Measurements from ENCODE around the gene ADARB2.

ADARB2 gene

GRCh38 chr10:1515780-1516491 lies 221.4 kb downstream of the ADARB2 start:
- FAIRE-seq: no peak

DNA sequence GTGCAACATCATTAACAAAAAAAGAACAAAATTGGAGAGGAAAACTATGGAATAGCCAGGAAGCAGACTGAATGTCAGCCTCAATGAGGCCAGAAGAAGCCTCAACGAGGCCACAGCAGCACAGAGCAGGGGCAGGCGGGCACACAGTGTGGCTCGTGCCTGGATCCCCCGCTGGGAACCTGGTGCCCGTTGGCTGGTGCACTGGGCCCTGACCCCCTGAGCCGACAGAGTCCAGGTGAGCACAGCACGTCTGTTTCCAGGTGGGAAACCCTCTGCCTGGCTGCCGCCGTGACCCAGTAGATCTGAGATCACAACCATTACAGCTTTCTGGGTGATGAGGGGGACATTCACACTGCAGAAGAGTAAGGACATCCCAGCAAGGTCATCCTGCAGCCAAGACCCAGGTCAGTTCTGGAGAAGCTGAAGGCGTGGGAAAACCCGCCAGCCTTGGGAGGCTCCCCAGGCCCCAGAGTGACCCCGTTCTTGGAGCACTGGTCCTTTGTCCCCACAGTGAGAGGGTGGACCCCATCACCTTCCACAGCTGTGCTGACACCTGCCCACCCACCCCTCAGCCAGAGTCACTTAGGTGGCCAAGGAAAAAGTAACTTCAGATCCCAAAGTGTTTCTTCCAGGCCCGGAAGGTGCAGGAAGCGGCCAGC lies 222.1 kb downstream of the ADARB2 start:
- no peak for FAIRE-seq

DNA sequence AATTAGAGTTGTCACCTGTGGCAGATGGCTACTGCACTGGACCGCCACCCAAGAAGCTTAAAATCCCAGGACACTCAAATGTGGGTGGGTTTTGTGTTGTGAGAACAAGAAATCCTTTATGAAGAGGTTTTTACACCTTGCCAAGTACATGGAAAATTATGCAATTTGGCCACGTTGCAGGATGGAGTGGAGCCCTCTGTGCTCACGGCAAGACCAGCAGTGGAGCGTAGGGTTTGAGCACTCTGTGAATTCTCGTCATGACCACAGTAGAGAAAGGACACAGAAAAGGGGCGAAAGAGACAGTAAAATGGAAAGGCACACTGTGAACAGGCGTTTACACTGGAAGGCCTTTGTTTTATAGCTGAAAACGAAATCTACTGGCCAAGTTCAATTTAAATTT lies 222.6 kb downstream of the ADARB2 start:
- no peak for FAIRE-seq

GRCh38 chr10:1513221-1513620 lies 224.1 kb downstream of the ADARB2 start:
- FAIRE-seq: no peak

- FAIRE-seq: no peak
Measured at GRCh38 chr10:1509011-1509530, 228.3 kb downstream of the ADARB2 start.

DNA sequence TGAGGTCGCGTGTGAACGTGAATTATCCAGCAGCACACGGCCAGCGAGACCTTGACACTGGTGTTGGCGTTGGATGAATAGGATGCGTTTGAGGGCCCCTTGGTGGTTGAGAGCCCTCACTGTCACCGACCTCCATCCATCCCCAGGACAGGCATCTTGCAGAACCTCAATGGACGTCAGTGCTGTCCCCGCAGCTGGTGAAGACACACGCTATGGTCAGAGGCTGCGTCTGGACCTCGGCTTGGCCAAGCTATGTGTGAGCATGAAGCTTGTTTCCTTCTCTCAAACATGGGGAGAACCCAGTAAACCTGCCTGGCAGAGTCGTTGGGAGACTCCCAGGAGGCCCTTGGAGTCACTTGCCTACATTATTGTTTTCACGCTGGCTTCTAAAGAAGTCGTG lies 229.2 kb downstream of the ADARB2 start:
- no peak for FAIRE-seq

GRCh38 chr10:1507436-1507835 lies 229.9 kb downstream of the ADARB2 start:
- no peak for FAIRE-seq

GRCh38 chr10:1504940-1505339 lies 232.4 kb downstream of the ADARB2 start:
- no peak for FAIRE-seq

DNA sequence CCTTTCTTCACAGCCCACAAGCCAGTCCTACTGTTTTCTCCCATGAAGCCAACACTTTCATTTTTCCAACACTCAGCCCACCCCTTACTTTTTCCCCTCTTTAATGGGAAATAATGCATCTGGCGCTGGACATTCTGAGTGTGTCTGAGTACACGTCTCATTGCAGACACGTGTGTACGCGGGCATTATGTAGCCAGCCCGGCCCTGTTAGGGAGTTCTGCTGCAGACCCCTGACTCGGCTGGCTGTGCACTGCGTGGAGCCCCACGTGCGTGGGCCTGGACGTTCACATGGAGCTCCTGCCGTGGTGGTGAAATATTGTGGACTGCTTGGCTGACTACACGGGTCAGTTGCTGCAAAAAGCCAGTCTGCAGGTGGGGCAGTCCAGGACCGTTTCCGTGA lies 233.0 kb downstream of the ADARB2 start:
- no peak for FAIRE-seq

DNA sequence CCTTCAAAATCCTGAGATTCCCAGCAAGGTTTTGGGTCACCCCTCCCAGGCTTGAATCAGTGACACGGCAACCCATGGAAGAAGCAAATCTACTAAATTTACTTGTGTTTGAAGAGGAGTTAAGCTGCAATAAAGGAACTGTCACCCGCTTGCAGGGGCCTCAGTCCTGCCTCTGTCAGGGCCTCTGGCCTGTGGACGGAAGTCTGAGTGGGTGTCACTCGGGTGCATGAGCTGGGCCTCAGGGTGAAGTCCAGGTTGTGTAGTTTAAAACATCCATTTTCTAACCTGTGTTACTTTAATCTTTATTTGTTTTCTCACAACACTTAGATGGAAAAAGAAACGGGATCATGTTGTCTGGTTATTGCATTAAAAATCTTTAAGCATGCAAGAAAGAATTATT lies 234.9 kb downstream of the ADARB2 start:
- FAIRE-seq: no peak

DNA sequence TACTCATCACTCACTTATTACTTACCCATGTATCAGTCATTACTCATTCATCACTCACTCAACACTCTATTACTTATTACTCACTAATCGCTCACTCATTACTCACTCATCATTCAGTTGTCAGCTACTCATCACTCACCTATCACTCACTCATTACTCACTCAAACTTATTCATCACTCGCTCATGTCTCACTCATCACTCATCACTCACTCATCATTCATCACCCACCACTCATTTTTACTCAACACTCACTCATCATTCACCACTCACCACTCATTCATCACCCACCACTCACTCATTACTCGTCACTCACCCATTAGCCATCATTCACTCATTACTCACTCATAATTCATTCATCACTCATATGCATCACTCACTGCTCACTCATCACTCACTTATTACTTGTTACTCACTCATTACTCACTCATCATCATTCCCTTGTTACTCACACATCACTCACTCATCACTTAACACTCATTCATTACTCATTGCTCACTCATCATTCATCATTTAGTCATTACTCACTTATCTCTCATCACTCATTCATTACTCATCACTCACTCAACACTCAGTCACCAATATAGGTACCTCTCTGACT lies 237.9 kb downstream of the ADARB2 start:
- no peak for FAIRE-seq

DNA sequence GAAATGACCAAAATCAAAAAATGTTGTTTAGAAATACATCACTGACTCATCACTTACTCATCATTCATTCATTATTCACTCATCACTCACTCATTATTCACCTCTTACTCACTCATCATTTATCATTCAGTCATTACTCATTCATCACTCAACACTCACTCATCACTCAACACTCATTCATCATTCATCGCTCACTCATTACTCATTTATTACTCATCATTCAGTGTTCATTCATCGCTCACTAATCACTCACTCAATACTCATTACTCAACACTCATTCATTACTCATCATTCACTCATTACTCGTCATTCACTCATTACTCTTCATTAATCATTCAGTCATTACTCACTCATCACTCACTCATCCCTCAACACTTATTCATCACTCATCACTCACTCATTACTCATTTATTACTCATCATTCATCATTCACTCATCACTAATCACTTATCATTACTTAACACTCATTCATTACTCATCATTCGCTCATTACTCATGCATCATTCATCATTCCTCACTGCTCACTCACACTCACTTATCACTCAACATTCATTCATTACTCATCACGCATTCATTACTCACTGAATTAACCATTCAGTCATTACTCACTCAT lies 238.5 kb downstream of the ADARB2 start:
- FAIRE-seq: no peak

- FAIRE-seq: no peak
Measured at GRCh38 chr10:1495915-1496517, 241.3 kb downstream of the ADARB2 start.

DNA sequence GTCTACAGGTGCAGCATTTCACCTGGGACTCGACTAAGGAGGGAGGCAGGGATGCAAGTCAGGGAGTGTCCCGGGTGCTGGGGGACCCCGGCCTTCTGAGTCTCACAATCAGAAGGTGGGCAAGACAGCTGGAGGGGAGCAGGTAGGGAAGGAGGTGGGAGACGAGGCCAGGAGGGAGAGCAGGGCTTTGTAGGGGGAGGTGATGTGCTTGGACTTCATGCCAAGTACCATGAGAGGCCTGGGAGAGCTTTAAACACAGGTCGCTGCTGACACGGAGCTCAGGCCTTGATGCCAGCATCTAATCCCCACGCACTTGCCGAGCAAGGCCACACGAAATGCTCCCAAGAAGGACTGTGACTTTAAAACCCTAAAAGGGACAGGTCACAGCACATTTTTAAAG lies 244.7 kb downstream of the ADARB2 start:
- FAIRE-seq: no peak

DNA sequence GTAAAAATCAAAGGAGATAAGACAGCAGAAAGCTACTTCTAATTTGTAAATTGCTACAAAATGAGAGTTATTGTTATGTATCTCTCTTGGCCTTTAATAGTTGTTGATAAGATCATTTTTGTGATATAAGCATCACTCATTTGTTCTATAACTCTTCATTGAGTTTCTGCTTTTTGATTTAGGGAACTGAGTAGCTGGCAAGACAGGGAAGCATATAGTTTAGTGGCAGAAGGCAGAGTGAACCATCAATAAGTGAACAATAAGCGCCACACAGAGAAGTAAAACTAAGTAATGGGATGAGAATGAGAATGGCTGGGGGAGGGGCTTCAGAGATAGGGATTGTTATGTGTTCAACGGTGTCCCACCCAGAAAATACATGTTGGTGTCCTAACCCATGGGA lies 245.4 kb downstream of the ADARB2 start:
- FAIRE-seq: no peak

GRCh38 chr10:1489801-1490200 lies 247.5 kb downstream of the ADARB2 start:
- no peak for FAIRE-seq

DNA sequence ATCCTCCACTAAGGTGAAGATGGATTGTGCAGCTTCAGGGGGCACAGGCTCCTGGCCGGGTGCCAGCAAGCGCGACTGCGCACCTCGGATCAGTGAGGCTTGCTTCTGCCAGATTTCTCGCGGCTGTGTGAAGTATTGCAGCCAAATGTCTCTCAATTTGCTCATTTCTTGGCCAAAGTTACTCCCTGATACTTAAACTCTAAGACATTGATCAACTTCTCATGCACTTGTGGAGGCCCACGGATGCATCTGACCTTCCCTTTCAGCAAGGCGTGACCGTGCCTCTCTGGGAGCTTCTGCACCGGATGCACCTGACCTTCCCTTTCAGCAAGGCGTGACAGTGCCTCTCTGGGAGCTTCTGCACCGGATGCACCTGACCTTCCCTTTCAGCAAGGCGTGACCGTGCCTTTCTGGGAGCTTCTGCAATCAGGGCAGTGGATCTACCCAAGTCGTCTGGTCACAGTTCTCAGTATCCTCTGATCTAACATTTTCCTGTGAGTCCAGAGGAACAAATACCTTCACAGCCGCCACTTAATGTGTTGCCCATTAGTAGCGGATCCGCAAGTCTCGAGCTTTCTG lies 248.3 kb downstream of the ADARB2 start:
- FAIRE-seq: no peak

DNA sequence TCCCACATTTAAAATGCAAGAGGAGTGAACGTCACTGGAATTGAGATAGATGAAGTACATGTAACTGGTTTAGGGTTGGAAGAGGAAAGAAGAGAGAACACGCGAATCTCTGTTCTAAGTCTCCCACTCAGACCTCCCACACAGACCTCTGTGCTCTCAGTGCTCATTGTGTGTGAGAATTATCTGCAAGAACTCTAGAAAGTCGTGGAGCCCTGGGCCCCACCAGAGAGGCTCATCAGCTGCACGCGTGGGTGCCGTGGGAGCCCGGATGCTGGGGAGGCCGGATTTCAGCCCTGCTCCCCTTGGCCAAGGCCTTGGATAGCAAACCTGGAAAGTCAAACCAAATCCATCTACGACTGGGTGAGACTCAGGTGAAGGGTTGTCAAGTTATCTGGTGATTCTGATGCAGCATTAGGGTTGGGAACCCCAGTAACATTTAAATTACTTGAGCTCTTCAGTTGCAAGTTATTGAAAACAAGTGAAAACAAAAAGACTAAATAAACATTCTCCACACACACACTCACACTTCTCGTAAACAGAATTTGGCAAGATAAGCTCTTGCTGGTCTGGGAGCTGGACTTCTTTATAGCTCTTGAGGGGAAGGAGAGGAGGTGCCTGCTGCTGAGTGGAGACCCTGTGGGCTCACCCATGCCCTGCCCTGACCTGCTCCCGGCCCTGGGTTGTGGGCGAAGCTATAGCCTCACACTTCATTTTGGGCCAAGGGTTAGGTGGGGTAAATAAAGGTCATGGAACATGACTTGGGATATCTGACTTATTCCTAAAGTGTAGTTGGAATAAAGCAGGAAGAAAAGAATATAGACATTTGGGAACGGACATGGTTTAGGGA lies 250.3 kb downstream of the ADARB2 start:
- FAIRE-seq: no peak

DNA sequence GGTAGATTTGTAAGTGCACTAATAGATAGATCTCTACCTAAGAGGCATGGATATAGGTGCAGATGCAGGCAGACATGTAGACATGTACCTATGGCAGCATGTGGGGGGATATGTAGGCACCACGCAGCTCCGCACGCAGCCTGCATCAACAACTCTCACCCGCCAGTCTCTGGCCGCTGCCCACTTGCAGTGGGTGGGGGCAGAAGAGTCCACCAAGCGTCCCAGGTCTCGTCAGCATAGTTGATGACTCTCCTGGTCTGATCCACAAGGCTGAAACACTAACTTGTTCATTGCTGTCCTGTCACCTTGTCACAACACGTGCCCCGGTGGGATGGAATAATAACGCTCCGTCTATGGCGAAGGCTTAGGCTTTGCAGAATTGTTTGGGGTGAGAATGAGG lies 252.0 kb downstream of the ADARB2 start:
- no peak for FAIRE-seq

- FAIRE-seq: no peak
Measured at GRCh38 chr10:1483826-1484225, 253.5 kb downstream of the ADARB2 start.

GRCh38 chr10:1483246-1483645 lies 254.1 kb downstream of the ADARB2 start:
- FAIRE-seq: no peak

DNA sequence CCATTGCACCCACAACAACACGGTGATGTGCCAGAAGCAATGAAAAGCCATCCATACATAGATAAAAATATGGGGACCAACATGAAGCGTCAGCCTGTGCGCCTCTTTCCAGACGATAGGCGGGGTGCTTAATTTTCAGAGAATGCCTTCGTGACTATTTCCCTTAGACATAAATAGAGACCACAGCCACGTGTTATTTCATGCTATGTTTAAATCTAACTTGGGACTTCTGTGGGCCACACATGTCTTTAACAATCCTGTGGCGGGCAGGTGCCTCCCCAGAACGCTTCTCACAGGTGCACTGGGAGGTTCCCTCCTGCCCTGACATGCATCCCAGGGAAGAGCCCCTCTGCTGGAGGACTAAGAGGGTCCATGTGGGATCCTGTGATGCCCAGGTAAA lies 259.7 kb downstream of the ADARB2 start:
- FAIRE-seq: no peak
